Mesenteric fat pad (tissue), 1 donor: ENCODE measurements around the gene MDGA2. TPM values are rescaled to one million over a fixed set of nuclear protein-coding genes. Genes with fewer than 3 reads are reported as not detected.

Experiments used
- DNase-seq: peaks from one replicate; pipeline ENCODE4 v3.0.0-alpha.2; 2020; ENCODE audit warnings: low spot score
- total RNA-seq: library from RNA; stranded (reverse); fragmentation: NEBNext Ultra II Directional; extraction: Animal tissue kit (Norgen Biotek cat#: 25700); gene quantifications from one replicate; pipeline ENCODE4 v1.2.1, GENCODE V29; 2021
- donor health status: DM: yes; HTN: yes; CAD: no.

MDGA2 gene
- total RNA-seq, 1 donor from 2014 or later, result not detected

DNA sequence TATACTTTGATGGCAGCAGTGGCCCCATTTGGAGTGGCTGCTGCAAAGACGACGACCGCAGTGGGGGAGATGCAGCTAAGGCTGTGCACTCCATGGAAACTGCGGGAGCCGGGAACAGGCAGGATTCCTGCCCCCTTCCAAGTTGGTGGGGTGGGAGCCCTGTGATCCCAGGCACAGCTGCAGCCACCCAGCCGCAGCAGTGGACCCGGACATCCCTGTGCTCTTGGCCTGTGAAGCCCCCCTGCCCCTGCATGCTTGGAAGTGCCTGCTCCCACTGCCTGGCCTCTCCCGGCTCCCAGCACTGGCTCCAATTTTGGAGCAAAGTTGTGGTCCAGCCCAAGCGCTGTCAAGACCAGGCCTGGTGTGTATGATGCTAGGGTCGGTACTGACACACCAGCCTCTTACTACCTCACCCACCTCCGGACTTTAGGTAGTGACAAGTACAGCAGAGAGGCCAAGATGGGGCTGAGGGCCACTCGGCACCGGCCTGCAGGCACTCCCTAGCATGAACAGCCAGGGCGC, 521.1 kb downstream of the MDGA2 start:
- DNase-seq, result no peak

DNA sequence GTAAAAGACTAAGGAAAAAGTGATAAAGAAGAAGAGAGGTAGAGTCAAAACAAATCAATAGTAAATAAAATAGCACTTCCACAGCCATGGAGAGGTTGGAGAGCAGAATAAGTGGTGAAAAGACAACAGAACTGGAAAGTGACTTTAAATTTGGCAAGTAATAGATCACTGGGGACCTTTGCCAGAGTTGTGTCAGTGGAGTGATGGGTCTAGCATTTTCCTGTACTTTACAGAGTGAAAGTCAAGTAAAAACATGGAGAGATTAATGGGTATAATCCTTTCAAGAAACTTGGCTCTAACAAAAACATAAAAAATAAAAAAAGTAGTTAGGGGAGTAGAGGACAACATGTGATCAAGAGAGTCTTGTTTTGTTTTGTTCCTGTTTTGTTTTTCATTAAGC, 521.7 kb downstream of the MDGA2 start:
- no peak for DNase-seq

DNA sequence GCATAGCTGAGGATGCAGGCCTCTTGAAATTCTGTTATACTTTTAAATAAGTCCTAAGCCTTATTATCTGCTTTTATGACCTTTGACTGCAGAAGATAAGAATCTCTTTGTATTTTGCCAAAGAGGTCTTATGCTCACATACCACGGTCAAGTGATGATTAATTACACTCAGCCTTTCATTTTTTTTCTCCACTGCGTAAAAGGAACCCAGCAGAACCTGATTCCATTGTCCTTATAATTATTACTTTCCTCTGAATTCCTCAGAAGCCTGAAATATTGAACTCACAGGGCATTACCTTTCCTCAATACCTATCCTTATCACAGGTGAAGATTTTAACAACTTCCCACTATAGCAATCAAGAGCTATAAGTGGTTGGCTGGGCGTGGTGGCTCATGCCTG, 525.1 kb downstream of the MDGA2 start:
- DNase-seq, result no peak

DNA sequence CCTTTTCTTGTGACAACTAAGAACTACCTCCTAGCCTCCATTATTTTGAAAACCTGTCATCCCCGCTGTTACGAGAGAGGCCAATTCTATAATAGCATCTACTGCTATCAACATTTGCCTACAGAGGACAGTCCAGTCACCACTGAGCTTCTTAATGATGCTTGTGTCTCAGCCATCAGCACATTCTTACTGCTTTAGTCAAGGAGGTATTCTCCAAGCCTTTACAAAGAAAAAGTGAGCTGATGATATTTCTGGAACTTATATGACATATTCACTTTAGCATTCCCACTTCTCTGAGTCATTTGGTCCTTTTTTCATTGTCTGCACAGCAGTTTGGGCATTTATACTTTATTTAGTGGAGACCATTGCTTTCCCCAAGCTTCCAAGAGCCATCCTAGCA, 526.1 kb downstream of the MDGA2 start:
- DNase-seq, result no peak

DNA sequence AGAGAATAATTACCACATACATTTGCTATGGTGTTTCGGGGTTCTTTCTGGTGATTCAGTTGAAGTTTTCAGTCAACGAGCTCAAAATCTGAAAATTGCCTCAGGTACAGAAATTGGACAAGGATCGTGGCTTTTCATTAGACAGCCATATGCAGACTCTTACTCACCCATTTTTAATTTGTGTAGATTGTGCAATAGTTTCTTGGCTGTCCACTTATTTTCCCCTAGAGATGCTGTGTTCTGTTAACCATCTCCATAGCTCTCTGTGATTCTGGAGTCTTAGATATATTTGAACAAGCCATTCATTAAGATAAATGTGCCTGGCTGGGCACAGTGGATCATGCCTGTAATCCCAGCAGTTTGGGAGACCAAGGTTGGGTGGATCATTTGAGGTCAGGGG, 526.7 kb downstream of the MDGA2 start:
- DNase-seq, result no peak

DNA sequence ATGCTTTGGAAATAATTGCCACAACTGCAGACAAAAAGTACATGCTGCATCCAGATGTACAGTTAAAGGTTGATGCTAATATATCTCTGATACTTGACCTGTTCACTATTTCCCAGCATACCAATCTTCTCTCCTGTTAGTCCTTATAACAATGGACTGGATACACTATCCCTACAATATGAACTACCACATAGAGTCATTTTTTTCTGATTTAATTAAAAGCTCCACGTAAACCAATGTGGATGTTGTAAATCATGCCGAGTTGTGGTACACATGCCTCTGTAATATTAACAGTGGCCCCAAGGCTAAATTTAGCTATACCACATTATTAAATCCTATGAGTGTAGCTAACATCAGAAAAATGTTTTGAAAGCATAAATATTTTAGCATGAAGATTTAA, 554.8 kb downstream of the MDGA2 start:
- no peak for DNase-seq

DNA sequence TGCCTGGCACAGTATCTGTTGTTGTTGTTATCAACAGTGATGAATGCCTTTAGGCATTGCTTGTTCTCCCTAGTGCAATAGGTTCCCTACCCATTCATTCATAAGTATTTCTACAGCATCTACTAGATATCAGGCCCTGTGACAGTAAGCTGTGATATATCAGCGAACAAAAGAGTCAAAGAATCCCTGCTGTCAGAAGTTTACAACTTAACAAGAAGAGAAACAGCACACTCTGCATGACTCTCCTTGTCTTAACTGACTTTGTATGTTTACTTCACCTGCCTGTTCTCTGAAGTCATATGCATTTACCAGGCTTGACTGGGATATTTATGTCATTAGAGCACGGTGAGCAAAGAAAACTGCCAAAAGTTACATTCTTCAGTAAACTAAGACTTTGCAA, 571.6 kb downstream of the MDGA2 start:
- no peak for DNase-seq

DNA sequence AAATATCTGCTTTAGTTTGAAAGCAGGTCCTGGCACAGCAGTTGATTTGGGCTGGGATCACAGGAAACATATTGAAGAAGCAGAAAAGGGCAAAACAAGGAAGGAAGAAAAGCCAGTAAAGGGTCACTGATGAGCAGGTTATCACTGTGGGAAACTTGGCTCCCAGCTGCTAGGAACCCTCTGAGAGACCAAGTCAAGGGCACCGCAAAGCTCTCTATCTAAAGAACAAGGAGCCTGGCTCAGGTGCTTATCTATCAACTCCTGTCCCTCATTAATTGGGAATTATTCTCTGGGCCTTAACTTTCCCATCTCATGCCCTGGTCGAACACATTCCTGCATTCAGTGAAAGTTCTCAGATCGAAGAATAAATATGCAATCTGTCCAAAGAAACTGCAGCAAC, 572.9 kb downstream of the MDGA2 start:
- no peak for DNase-seq

DNA sequence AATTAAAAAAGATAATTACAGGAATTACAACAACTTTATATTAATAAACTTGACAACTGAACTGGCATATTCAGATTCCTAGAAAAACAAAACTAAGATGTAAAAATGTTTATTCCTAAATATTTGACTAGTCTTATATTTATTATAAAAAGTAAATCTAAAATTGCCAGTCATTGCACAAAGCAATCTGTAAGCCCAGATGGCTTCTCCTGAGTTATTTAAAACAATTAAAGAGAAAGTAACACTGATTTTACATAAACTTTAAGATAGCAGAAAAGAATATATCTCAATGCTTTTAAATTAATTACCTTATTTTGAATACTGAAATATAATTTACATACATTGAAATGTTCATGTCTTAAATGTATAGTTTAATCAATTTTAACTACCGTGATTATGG, 589.7 kb downstream of the MDGA2 start:
- DNase-seq, result no peak

DNA sequence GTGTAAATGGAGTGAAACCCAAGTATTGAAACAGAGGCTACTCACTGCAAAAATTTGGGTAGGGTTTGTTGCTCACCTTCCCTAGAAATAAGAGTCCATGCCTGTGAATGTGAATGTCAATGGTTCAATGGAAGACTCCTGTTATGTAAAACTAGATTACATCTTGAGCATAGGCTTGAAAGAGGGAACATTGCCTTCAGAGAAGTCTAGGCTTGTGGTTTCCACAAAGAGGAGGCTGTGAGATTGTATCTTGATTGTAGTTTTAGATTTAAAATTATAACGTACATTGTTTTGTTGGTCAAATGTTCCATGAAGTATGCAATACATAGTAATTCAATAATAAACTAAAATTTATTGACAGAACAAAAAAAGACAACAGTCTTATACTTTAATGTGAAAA, 610.1 kb downstream of the MDGA2 start:
- DNase-seq, result no peak

DNA sequence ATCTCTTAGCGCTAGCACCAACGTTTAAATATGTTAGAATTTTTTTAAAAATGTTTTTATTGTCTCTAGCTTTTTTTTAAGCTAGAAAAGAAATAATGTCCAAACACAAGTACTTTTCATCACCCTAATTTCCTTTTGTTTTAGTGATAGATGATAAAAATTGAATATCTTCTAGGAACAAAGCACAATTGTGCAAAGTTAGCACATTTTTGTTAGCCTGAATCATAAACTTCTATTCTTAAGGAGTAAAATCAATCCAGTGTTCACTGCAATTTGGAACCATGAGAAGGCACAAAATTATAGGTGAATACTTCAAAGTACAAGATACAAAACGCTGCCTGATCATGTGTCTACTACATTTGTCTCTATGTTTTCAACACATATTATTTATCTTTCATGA, 615.4 kb downstream of the MDGA2 start:
- no peak for DNase-seq

DNA sequence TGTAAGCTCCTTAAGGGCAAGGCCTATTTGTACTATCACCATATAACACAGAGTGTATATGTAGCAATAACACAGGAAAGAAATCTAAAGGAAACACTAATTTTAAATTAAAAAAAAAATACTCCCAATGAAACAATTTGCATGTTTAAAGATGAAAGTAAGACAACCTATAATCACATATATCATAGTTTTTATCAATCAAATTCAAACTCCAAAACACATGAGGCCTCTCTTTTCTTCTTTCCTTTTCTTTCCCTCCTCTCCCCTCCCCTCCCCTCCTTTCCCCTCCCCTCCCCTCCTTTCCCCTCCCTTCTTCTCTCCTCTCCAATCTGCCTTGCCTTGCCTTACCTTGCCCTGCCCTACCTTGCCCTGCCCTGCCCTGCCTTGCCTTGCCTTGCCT, 618.0 kb downstream of the MDGA2 start:
- DNase-seq, result no peak

DNA sequence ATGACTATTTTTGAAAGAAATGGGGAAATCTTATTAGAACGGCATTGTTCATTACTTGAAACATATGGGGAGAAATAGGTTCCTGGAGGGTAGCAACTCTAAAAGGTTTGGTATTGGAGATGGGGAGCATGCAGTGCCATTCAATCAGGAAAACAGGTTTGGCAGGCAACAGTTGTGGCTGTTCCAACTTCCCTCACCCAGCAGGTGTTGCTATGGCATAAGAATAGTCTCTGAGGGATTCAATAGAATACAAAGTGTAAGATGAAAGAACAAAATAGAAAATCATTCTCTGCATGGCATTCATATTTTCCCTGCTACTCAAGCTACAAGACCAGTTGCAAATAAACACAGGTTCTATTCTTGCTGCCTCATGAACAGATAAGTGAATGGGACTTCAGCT, 630.6 kb downstream of the MDGA2 start:
- no peak for DNase-seq

DNA sequence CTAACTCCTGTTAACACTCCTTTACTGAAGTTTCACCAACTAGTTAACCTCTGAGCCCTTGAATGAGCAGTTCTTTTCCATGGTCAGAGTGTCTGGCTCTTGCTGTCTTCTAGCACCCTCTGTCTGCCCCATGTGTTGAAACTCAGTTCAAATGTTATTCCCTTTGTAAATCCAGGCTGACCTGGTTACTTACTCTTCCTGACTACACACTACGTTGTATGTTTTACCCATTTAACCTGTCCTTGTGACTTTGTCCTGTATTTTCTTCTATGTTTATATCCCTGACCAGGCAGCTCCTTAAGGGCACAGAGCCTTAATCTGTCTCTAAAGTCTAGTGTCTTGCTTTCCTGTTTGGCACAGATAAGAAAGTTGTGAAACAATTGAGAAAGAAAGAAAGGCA, 634.9 kb downstream of the MDGA2 start:
- DNase-seq, result no peak

DNA sequence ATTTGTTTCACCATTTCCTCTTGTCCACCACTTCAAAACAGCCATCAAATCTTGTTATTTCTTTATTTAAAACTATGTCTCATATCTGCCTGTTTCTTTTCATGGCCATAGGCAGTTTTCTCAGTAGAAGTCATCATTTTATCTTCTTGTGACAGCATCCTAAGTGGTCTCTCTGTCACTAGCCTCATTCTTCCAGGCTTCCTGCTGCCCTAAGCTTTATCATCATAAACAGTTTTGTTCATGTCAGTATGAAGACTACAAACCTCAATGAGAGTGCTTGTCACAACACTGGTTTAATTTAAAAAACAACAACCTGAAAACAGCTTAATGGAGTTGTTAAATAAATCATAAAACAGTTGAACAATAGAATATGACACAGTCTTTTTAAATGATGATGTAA, 636.1 kb downstream of the MDGA2 start:
- DNase-seq, result no peak

DNA sequence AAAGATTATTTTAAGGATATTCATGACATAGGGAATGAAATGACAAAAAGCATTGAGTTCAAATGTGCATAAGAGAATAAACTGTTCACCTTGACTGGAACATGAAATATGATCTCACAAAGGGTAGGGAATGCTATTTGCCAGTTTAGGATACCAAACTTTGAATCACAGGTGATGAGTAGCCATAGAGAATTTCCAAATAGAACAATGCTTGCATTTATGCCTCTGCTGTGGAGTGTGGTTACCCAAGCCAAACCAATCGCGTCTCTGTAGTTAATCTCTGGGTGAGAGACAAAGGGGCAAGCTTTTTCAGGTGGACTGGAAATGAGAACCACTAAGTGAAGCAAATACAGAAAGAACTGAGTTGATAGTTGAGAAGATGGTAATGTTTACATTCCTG, 652.7 kb downstream of the MDGA2 start:
- DNase-seq, result no peak

DNA sequence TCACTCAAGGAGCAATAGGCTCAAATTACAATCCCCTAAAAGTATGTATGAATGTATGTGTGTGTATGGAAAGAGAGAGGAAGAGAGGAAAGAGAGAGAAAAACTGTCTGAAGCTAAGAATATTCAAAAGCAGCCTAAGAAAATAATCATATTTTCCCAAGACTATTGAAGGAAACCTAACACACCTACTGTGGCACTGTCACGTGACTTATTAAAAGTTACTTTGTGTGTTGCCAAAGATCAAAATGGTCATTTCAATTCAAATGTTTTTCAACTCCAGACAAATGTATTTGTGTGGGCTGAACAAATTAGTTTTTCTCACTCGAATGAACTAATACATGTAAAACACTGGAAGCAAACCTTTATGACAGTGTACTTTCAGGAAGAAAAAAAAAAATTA, 654.9 kb downstream of the MDGA2 start:
- no peak for DNase-seq

DNA sequence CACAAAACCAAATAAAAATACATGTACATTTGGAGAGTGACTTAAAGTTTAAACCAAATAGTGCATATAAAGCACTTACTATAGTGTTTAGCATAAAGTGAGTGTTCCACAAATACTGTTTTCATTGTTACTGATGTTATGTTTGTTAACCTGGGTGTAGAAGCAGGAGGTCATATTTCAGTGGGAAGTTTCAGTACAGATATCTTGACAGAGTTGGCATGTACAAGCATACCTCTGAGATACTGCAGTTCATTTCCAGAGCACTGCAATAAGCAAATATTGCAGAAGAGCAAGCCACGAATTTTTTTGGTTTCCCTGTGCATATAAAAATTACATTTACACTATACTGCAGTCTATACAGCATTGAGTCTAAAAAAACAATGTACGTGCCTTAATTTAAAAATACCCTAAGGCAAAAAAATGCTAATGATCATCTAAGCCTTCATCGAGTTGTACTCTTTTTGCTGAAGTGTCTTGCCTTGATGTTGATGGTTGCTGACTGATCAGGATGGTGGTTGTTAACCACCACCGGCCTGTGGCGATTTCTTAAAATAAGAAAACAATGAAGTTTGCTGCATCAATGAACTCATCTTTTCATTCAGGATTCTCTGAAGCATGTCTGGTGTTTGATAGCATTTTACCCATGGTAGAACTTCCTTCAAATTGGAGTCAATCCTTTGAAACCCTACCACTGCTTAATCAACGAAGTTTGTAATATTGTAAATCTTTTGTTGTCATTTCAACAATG, 662.7 kb downstream of the MDGA2 start:
- no peak for DNase-seq

DNA sequence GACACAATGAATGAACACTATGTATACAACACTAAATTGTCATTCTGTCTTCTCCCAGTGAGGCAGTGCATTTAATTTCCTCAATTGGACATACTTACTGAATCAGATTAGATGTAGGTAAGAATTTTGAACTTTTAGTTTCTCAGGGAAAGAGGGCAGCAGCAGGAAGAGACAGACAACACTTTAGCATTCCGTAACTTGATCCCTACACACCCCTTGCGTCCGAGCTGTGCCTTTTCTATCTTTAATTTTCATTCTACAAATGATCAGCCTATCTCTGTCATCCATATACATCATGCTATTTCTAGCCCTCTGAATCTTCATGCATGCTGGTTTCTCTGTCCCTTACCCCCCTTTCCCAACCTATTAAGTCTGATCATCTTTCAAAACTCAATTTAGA, 665.8 kb downstream of the MDGA2 start:
- no peak for DNase-seq

DNA sequence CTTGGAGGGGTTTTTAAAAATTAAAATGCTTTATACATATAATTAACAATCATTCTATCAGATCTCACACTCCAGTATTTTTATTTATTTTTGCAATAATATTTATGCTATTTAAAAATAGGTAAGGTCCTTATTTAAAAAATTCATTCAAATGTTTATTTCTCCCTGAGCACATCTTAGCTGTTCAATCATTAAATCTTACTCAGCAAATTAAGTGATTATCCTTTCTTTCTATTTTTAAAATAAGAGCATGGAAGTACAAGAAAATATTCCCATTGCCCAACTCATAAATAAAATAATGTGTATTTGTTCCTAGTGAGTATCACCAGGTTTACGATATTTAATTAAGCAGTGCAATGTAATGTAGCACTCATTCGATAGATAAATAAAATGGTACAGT, 666.7 kb downstream of the MDGA2 start:
- DNase-seq, result no peak

DNA sequence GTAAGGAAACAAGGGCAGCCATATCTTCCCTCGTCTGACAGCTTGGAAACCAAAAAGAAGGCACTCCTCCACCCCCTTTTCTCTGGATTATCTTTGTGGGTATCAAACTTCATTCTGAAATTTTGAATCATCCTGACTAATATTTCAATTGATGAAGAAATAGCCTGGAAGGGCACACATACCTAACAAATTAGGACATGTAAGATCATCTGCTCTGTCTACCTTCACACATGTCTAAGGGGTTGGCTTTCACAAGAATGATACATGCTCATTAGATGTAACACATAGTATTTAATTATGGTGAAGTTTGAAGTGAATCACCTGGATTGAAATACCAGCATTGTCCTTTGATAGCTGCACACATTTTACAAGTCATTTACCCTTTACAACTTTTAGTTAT, 675.7 kb downstream of the MDGA2 start:
- no peak for DNase-seq

DNA sequence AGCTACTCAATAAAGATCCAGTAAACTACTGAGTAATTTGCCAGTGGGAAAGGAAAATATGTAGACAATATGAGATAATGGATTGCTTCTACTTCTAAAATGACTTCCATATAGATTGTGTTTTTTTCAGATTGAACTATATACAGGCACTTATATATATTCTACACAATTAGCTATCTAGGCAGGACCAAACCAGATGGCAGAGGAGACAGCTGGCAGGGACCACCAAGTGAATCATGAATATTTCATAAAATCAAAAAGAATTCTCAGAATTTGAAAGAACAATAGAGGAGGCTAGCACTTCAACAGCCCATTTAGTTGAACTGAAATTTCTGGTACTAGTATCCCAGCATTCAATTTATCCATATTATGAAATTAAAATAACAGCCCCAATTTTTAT, 685.8 kb downstream of the MDGA2 start:
- DNase-seq, result no peak

DNA sequence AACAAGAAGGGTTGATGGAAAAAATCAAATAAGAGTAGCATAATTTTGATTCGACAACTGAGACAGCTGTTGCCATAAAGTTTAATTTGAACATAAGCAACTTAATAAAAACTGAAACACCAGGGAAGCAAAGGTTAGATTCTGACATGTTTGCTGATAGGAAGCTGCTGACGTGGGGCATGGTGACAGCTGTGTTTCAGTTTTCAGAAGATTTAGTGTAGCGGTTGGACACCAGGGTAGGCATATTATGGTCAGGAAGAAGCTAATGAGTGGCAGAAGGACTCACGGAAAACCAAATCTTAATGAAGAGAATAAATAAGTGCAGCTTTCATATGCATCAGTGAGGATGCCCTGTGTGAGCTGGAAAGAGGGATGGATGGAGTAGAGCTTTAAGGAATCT, 687.1 kb downstream of the MDGA2 start:
- no peak for DNase-seq
